Measurements from ENCODE around the gene DPP6.
"Not testable (repeated sequence)": the region's sequence is repeated elsewhere in the genome, so short reads cannot be mapped to it uniquely, and the experiment has no call there.

DPP6 gene

DNA sequence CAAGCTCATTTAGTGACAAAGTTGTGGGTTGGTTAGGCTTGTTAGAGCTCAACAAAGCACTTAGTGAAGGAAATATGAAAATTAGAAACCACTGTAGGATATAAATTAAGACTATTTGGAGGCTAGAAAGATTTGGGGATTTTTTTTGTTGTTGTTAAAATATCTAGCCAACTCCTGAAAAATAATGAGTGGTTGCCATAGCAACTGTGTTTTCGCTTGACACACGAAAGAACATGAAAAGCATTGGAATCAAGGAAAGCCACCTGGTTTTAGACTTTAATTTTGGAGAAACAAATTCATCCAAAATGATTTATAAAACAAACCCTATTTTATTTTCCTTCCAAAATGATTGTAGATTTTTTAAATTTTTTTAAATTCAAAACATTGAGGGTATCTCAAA is 26.3 kb downstream of the DPP6 start:
- not testable (repeated sequence) for DNase-seq

DNA sequence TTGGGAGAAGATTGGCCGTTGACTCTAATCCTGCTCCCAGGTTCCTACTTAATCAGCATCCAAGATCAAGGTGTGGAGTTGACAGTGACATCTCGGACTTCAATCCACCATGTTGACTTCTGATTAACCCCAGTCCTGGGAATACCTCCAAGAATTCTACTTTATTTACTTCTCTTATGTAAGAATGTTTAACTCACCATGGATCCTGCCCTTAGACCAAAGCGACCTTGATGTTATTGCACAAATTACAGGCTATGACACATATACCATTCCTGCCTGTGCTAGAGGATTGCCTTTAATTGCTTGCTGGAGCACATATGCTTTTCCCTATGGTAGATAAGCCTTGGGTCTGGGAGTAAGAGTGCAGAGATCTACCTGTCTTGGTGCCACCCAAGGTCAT is 28.1 kb downstream of the DPP6 start:
- DNase-seq: not testable (repeated sequence)

DNA sequence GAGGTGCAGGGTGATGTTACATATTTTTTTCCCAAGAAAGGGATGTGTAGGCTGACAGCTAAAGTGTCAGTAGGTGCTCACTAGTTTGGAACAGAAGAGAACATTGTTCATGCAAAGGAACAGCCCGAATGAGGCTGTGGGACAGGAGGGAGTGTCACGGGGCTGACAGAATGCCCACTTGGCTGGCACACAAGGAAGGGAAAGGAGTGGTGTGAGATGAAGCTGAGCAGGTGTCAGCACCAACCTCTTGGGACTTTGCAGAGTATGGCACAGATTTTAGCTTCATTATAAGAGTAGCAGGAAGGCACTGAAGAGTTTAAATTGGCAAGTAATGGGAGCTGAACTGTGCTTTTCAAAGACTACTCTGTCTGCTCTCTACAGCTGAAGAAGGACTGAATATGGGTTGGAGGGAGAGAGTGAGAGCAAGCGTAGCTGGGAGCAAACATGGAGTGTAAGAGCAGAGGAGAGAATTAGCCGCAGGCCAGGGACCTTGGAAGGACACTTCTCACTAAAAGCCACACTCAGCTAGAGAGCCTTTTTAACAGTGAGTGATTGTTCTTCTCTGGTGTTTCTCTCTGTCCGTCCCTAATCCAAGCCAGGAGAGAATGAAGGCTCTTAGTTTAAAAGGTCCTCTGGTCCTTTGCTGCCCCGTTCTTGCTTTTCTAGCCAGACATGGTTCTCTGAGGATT is 35.0 kb downstream of the DPP6 start:
- not testable (repeated sequence) for DNase-seq

DNA sequence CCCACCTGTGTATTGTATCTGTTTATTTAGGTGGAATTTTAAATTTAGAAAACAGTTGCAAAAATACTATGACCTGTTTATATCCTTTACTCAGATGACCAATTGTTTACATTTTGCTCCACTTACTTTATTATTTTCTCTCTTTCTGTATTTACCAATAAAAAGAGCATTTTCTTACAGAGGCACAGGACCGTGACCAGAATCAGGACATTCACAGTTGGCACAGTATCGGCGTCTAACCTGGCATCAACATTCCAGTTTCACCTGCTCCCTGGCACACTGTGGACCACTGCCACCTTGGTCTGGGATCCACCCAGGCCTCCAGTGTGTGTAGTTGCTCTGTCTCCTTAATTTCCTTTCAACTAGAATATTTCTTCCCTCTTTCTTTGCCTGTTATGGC is 39.9 kb downstream of the DPP6 start:
- not testable (repeated sequence) for DNase-seq

DNA sequence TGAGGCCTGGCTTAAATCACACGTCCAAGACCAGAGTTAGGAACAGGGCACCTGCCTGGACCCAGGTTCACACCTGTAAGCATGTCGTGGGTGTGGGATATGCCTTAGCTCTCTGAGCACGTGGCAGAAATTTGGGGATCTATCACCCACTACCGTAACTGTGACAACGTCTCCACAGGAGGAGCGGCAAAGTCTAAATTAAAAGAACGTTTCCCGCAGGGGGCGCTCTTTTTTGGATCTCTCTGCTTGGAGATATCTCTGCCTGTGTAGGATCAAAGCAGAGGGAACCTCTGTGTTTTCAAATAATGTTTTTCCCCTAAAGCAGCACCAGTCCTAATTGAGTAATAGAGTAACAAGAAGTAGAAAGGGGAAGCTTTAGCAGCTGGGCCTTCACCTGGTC is 43.0 kb downstream of the DPP6 start:
- DNase-seq: not testable (repeated sequence)

DNA sequence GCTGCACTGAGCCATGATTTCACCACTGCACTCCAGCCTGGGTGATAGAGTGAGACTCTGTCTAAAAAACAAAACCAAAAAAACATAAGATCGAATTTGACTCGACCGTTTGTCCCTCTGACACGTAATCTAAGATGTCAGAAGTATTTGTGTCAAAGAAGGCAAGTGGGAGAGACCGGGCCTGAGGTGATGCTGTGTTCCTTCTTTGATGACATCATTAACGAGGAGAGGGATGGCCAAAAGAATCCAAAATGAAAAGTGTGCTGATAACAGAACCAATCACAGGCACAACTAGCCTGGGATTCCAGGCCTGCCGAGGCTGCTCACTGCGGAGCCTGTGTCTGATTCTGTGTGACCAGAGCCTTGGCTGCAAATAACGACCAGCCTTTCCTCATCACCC is 52.9 kb downstream of the DPP6 start:
- not testable (repeated sequence) for DNase-seq

DNA sequence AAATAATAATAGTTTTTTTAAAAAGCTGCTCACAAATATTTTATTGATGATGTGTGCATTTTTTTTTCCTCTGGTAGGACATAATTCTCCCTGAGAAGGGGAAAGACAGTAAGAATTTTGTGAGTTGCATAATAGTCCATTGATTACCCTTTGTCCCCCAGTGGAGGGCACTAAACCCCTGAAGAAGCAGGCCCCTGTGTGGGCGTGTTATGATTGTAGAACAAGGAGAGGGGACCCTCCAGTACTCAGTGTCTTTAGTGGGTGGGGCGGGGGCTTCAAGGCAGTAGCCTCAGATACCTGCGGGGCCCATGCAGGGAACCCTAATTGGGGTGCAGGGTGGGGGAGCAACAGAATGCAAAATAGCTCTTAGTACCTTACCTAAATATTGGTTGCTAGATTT is 57.4 kb downstream of the DPP6 start:
- DNase-seq: not testable (repeated sequence)

DNA sequence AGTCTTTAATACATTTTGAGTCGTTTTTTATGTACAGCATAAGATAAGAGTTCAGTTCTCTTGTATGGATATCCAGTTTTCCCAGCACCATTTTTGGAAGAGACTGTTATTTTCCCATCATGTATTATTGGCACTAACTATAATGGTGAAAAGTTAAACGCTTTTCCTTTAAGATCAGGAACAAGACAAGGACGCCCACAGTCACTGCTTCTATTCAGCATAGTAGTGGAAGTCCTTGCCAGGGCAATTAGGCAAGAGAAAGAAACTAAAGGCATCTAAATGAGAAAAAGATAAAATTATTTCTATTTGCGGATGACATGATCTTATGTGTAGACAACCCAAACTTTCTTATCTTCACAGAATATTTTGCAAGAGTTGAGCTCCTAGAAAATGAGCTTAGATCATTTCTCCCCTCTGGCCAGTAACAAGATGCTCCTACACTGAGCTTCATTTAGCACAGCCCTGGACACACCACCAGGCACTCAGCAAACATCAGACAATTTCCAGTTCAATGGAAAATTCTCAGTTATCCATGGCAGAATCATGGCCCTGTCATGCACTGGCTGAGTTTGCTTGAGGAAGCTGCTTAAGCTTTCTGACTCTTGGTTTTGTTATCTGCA is 61.6 kb downstream of the DPP6 start:
- DNase-seq: not testable (repeated sequence)

DNA sequence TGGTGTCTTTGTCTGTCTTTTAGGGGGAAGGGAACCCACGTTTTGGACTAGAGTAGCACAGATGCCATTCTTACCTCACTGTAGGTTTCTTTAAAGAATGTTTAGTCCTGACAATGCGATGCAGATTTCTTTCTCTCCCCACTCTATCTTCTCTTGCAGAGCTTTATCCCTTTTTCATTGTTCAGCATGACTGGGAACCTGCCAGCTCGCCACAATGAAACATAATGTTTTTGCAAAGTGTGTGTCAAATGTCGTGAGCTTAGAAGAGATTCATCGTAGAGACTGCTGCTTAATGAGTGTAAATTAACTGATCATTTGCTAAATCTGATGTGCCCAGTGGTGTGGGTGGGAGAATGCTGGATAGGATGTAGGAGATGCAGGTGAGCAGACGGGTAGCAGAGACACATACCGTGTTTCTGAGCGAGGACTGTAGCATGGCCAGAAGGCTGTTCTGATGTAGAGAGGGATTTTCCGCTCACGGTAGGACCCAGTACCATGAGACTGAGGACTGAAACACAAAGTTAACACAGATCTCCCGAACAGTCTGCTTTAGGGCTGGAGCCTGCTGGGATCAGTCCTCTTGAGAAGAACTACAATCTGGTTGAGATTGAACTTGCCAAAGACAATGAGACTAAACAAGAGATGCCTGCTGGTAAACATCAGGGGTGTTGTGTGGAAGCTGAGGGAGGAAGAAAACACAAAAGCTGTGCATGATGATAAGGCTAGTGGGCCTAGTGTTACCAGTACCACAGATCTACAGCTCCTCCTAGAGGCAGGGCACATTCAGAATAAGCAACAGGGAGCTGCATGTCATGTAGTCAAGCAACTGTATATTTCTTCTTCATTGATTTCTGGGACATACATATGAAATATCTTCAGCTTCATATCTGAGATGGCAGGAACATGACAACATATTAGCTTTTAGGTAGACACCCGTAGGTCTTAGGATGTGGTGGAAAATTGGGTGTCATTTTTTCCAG is 65.5 kb downstream of the DPP6 start:
- DNase-seq: not testable (repeated sequence)

DNA sequence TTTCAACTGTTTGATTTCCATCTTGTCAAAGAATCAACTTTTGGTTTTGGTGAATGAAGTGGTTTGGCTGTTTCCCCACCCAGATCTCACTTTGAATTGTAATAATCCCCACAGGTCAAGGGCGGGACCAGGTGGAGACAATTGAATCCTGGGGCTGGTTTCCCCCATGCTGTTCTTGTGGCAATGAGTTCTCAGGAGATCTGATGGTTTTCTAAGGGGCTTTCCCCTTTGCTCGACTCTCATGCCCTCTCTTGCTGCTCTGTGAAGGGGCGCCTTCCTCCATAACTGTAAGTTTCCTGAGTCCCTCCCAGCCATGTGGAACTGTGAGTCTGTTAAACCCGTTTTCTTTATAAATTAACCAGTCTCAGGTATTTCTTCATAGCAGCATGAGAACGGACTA is 68.6 kb downstream of the DPP6 start:
- not testable (repeated sequence) for DNase-seq

DNA sequence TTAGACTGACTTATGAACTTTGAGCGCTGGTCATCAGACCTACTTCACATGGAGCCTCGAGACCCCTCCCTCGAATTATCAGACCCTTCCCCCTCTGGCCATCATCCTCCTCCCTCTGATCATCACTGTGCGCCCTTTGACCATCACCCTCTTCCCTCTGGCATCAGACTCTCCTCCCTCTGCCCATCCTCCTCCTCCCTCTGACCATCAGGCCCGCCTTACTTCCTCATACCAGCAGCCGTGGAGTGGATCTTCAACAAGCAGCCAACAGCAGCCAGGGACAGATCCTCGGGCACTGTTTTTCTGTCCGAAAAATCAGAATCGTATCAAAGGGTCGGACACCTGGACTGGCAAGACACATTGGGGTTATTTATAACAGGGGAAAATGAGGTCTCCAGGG is 70.5 kb downstream of the DPP6 start:
- DNase-seq: not testable (repeated sequence)

DNA sequence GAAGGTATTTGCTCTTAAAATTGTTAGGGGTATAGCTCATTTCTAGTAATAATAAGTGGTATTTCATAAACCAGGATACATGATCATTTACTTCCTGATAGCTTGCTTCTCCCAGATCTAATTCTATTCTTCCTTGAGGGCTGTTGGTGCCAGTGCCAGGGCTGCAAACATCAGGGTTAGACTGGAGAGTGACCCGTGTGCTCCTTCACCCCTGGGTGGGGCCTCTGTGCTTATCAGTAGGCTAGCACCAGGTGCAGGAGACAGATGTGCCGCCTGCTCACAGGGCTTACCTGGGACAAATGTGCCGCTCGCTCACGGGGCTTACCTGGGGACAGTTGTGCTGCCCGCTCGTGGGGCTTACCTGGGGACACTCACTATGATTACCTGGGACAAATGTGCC is 71.2 kb downstream of the DPP6 start:
- not testable (repeated sequence) for DNase-seq

DNA sequence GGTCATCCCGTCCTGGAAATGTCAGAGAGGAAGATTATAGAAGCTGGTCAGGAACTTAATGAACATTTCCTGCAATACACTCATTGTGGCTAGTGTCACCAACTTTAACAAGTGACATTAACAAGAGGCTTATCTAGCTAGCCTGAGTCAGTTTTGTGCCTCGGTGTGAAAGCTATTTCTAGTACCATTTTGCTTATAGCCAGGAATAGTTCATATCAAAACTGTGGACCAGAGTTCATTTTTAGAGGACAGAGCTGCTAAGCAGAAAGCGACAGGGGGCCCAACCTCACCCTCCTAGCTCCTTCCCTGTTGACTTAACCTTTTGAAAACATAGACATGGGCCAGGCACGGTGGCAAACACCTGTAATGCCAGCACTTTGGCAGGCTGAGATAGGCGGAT is 76.9 kb downstream of the DPP6 start:
- DNase-seq: not testable (repeated sequence)

DNA sequence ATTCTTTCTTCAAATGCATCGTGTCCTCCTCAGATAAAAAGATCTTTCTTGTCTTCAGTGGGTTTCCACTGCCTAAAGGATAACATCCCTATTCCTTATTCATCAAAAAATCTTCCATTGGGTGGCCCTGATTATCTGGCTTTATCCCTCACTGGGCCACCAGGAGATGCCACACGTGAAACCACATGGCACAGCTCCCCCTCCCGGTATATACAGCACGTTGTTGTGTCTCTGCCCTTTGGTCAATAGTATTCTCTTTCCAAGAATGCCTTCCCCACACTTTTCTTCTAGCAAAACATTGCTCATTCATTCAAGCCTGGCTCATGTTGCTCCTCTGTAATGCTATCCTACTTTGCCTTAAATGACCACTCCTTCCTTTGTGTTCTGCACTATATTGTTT is 80.4 kb downstream of the DPP6 start:
- not testable (repeated sequence) for DNase-seq

DNA sequence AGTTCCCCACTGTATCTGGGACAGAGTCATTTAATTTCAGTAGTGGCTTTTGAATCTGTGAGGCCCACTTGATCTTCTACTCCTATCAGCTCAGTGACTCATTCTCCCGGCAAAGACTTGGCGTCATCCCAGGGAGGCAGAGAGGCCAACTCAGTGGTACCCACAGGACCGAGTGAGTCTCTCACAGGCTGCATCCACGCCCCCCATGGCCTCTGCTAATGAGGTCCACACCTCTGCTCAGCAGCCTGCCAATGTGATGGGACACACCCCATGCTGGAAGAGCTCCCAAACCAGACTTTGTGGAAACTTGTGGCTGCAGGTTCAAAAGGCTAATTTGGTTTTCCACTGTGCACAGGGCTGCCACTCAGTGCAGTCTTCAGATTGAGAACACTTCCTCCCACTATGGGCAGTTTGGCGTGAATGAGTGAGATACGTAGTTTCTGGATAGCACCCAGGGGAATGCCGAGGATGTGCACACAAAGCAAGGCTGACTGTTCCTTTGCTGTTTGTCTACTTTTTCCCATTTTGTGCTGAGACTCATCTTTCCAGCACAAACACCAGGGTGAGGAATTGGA is 81.6 kb downstream of the DPP6 start:
- not testable (repeated sequence) for DNase-seq

DNA sequence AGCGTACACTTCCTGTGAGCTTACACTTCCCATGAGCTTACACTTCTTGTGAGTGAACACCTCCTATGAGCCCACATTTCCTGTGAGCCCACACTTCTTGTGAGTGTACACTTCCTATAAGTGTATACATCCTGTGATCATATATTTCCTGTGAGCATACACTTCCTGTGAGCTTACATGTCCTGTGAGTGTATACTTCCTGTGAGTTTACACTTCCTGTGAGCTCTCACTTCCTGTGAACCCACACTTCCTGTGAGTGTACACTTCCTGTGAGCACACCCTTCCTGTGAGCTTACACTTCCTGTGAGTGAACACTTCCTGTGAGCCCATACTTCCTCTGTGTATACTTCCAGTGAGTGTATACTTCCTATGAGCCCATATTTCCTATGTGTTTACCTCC is 82.5 kb downstream of the DPP6 start:
- not testable (repeated sequence) for DNase-seq

DNA sequence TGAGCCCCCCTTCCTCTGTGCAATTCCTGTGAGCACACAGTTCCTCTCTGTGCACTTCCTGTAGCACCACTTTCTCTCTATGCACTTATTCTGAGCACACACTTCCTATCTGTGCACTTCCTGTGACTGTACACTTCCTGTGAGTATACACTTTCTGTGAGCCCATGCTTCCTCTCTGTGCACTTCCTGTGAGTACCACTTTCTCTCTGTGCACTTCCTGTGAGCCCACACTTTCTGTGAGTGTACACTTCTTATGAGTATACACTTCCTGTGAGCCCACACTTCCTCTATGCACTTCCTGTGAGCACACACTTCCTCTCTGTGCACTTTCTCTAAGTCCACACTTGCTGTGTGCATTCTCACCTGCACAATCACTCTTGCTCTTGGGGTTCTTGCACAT is 83.4 kb downstream of the DPP6 start:
- not testable (repeated sequence) for DNase-seq

DNA sequence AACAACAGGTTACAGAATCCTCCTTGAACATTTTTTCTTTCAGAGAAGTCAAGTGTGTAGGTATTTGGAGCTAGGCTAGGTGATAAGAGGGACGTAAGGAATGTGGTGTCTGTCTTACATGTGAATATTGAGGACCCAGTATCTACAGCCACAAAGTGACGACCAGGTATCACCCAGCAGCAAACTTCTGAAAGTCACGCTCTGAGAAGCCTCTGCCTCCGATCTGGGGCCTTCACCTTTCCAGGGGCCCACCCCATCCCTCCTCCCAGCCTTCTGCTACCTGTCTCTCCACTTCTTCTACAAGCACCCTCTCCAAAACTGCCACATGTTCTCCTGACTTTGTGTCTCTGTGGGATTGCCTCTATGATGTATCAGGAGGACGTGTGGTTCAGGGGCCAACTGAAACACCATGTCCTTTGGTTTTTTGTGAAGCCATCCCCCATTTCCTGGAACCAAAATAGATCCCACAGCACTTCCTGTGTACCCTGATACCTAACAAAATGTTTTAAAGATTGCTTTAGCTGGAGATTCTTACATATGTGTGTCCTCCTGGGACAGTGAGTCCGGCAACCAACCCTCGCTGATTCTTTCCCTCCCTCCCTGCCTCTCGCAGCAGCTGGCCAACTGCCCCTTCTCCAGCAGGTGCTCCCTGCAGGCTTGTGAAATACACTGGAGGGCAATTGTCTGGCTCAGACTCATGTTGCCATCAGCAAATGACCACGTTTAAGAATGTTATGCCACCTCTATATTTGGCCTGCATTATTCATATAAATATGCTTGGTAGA is 93.9 kb downstream of the DPP6 start:
- not testable (repeated sequence) for DNase-seq

DNA sequence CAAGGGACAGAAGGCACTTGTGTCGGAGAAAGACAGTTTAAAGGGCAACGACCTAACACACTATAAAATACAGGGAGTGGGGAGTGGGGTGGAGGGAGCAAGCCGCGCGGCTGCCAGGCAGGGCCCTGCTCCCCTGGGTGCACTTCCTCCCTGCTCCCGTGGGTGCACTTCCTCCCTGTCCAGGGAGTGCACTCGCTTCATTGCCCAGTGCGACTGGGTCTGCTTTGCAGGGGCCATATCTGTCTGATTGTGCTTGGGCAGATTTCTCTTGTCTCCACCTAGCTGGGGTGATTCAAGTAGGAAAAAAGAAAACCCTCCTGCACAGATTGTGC is 94.5 kb downstream of the DPP6 start:
- not testable (repeated sequence) for DNase-seq

DNA sequence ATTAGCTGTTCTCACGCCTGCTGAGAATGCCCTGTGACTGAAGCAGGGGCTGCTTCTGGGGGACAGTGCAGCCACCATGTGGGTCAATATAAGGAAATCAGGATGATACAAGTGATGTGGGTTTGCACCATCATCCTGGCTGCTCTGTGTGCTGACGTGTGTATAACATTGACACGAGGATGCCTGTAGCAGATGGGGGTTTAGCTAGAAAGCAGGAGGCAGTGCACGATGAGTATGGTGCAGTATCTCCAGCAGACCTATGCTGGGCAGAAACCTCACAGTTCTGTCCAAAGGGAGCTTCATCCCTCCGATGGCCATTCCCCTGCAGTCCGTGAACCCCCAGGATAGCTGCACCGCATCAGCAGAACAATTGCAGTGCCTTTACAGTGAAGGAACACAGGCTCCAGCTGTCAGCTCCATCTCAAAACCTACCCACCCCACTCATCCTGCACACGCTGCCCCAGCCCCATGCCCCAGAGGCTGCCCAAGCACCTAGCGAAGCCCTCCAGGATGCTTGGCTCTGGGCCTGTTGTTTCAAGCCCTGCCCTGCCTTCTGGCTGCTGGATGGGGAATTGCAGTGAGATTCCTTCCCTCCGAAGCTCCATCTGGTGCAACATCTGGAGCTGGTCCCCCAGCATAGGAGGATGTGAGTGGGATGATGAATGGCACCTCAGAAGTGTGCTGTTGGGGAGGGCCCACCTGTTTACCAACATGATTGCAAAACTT is 96.8 kb downstream of the DPP6 start:
- DNase-seq: not testable (repeated sequence)

DNA sequence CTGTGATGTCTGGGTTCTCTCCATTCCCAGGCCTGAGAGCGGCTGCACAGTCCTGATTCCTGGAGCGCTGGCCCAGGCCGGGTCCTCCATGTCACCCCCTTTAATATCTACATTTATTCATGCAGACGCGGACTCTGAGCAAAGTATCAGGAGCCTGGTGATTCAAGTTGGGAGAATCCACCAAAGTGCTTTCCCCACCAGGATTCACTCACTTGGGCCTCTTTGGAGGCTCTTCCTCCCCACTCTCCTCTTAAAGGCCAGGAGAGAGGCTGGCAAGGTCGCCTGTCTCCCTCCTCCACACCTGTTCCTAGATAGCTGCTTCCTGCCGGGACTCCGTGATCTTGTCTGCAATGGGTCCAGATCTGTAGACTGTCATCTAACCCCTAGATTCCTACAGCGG is 98.5 kb downstream of the DPP6 start:
- DNase-seq: not testable (repeated sequence)

DNA sequence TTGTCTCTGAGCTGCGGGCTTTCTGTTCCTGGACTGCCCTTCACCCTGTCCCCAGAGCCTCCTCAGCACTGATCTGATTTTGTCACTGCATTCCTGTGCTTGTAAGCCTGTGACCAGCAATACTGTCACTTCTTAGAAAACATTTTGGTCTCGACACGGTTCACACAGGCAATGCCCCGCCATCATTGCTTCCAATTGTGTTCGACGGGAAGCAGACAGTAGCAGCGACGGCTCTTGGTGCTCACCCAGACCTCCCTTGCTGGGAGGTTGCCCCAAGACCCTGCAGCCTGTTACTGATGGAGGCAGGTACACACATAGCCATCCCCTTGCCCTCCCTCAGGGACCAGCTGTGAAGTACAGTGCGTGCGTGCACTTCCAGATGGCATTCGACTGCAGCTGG is 99.1 kb downstream of the DPP6 start:
- DNase-seq: not testable (repeated sequence)

Data from activated CD4-positive, alpha-beta T cell treated with anti-CD3 and anti-CD28 coated beads, Interleukin-10, Interleukin-2, amounts not matched to agents 100 ng/mL and 50 ng/mL, durations not matched to agents 16 hours and 8 hours (primary cell).